K562 (cell line): Measurements from ENCODE around the gene CYSRT1. TPM values are rescaled to one million over a fixed set of nuclear protein-coding genes. Genes with fewer than 3 reads are reported as not detected.

ENCODE experiments used
- BACH1 ChIP-seq: fragments of 200-800 bp; sonication (Bioruptor generic); IDR thresholded peaks from 2 replicates; pipeline ENCODE4 v1.6.1; 2016; ENCODE audit warnings: missing genetic modification characterization, missing compliant biosample characterization
- CBFA2T3 ChIP-seq: fragments of 450-650 bp; IDR thresholded peaks from 2 replicates; pipeline ENCODE4 v1.6.1; 2017
- CBX1 ChIP-seq: sonication (generic); IDR thresholded peaks from 2 replicates; pipeline ENCODE4 v1.6.1; 2016; ENCODE audit warnings: antibody characterized with exemption, low read depth, mild to moderate bottlenecking
- CCAR2 ChIP-seq: fragments of 200-400 bp; formaldehyde crosslinking; IDR thresholded peaks from 2 replicates; pipeline ENCODE4 v1.6.1; 2017; ENCODE audit warnings: mild to moderate bottlenecking, low read depth, low read length
- EHMT2 ChIP-seq: fragments of 450-650 bp; IDR thresholded peaks from 2 replicates; pipeline ENCODE4 v1.6.1; 2018; ENCODE audit warnings: antibody characterized with exemption
- ESRRA ChIP-seq: fragments of 450-650 bp; IDR thresholded peaks from 2 replicates; pipeline ENCODE4 v1.6.1; 2014; ENCODE audit warnings: low read depth, mild to moderate bottlenecking, moderate library complexity, borderline replicate concordance
- FOSL1 ChIP-seq: fragments of 200-800 bp; sonication (Bioruptor generic); conservative IDR thresholded peaks from 2 replicates; pipeline ENCODE4 v1.6.1; 2016; ENCODE audit warnings: missing genetic modification characterization, missing compliant biosample characterization
- MTA1 ChIP-seq: fragments of 450-650 bp; IDR thresholded peaks from 2 replicates; pipeline ENCODE4 v1.6.1; 2017; ENCODE audit warnings: borderline replicate concordance
- OTX1 ChIP-seq: fragments of 450-650 bp; formaldehyde crosslinking; IDR thresholded peaks from 2 replicates; pipeline ENCODE4 v1.4.0; 2022; ENCODE audit warnings: mild to moderate bottlenecking
- PML ChIP-seq: IDR thresholded peaks from 2 replicates; pipeline ENCODE4 v1.6.1; 2012; ENCODE audit warnings: low read length, inconsistent platforms
- RAD21 ChIP-seq, 2 experiments: fragments of 250-450 bp in 1 of 2; fragments of 450-650 bp in 1 of 2; sonication (Bioruptor Pico) in 1 of 2; formaldehyde crosslinking in 1 of 2; IDR thresholded peaks in 1 of 2; conservative IDR thresholded peaks in 1 of 2; 2 replicates each; pipeline versions ENCODE4 v1.4.0 to v1.8.0; 2020 to 2022; ENCODE audit warnings: mild to moderate bottlenecking in 2 of 2, moderate library complexity in 1 of 2
- RBM14 ChIP-seq: fragments of 200-400 bp; formaldehyde crosslinking; IDR thresholded peaks from 2 replicates; pipeline ENCODE4 v1.6.1; 2018; ENCODE audit warnings: low read depth, mild to moderate bottlenecking, low read length, moderate library complexity, borderline replicate concordance; ENCODE audit not compliant: insufficient read depth
- SUPT5H ChIP-seq: fragments of 450-650 bp; IDR thresholded peaks from 2 replicates; pipeline ENCODE4 v1.6.1; 2016
- TCF7 ChIP-seq: sonication (generic); IDR thresholded peaks from 2 replicates; pipeline ENCODE4 v1.6.1; 2016; ENCODE audit warnings: antibody characterized with exemption, borderline replicate concordance
- TRIM25 ChIP-seq: fragments of 450-650 bp; IDR thresholded peaks from 2 replicates; pipeline ENCODE4 v1.7.0; 2016; ENCODE audit warnings: borderline replicate concordance
- TRIM28 ChIP-seq: fragments of 450-650 bp; IDR thresholded peaks from 2 replicates; pipeline ENCODE4 v1.6.1; 2017
- XRCC5 ChIP-seq: fragments of 200-400 bp; formaldehyde crosslinking; IDR thresholded peaks from 2 replicates; pipeline ENCODE4 v1.6.1; 2017; ENCODE audit warnings: low read depth, mild to moderate bottlenecking, low read length
- ZNF133 ChIP-seq: fragments of 250-450 bp; sonication (Bioruptor Pico); IDR thresholded peaks from 2 replicates; pipeline ENCODE4 v1.4.0; 2020; ENCODE audit warnings: mild to moderate bottlenecking
- ZNF174 ChIP-seq: fragments of 250-450 bp; sonication (Bioruptor Pico); IDR thresholded peaks from 2 replicates; pipeline ENCODE4 v1.4.0; 2020; ENCODE audit warnings: mild to moderate bottlenecking
- ZNF23 ChIP-seq: fragments of 250-450 bp; sonication (Bioruptor Pico); IDR thresholded peaks from 2 replicates; pipeline ENCODE4 v1.4.0; 2020; ENCODE audit warnings: mild to moderate bottlenecking
- ZNF395 ChIP-seq: fragments of 200-800 bp; sonication (Bioruptor generic); IDR thresholded peaks from 2 replicates; pipeline ENCODE4 v1.6.1; 2017; ENCODE audit warnings: missing genetic modification characterization, missing compliant biosample characterization
- ZNF609 ChIP-seq: sonication (generic); formaldehyde crosslinking; IDR thresholded peaks from 2 replicates; pipeline ENCODE4 v1.8.1; 2023; ENCODE audit warnings: missing genetic modification reagents, mild to moderate bottlenecking, borderline replicate concordance
- polyA plus RNA-seq, 8 experiments: library from polyadenylated mRNA; depleted of rRNA in 4 of 8; stranded (reverse) in 5 of 8; unstranded in 3 of 8; fragments of >200 nt; fragmentation: Nextera tagmentation in 2 of 8; fragmentation: Illumina TruSeq in 1 of 8; extraction: Ambion mirVana in 2 of 8; extraction: Trizol in 1 of 8; gene quantifications; 2 replicates each; pipeline versions ENCODE4 v1.2.1 to v1.2.3, GENCODE V29; 2011 to 2014; ENCODE audit warnings: inconsistent platforms in 1 of 8, missing spikeins in 1 of 8
- total RNA-seq, 7 experiments: library from RNA; depleted of rRNA in 6 of 7; stranded (reverse); fragments of >200 nt in 6 of 7; fragmentation: Illumina TruSeq in 2 of 7; extraction: Trizol in 2 of 7; gene quantifications; 2 replicates each; pipeline versions ENCODE4 v1.2.1 to v1.2.3, GENCODE V29; 2011 to 2021; ENCODE audit warnings: low replicate concordance in 1 of 7

CYSRT1 gene
- total and polyA plus RNA-seq, 9 of the 15 experiments (the other 6 are each of a cell fraction or from before 2014, with no cell fraction given), result 0.04 to 1.4 (median 0.42) TPM; not detected in 3

GRCh38 chr9:137227054-137227852 lies 2.3 kb downstream of the CYSRT1 start, which contains the start of gene RNF224 (continued):
- TF ChIP-seq ZNF609 (CRISPR knock-in tag) (no peak), SUPT5H (no peak), ZNF395 (no peak), ESRRA (peak; percentile 34; the same call in 1 of the 2 replicates), MTA1 (no peak), PML (no peak), RBM14 (no peak), FOSL1 (no peak), XRCC5 (peak; percentile 94), CBFA2T3 (no peak), CBX1 (no peak), CCAR2 (no peak), TCF7 (no peak), TRIM25 (no peak), OTX1 (CRISPR knock-in tag) (peak; percentile 67; the same call in 1 of the 2 replicates), RAD21 (CRISPR knock-in tag; conservative IDR thresholded peaks at IDR 0.05 in 1 of 2, IDR thresholded peaks at IDR 0.05 in 1 of 2) (peak; percentile 96 to 98), ZNF23 (CRISPR knock-in tag) (no peak), EHMT2 (no peak), TRIM28 (no peak), BACH1 (tag) (no peak), ZNF133 (no peak), ZNF174 (CRISPR knock-in tag) (no peak)
